Activated CD4-positive, alpha-beta T cell treated with anti-CD3 and anti-CD28 coated beads for 36 hours (primary cell): ENCODE results near the gene FAM216A. TPM values are rescaled to one million over a fixed set of nuclear protein-coding genes. Genes with fewer than 3 reads are reported as not detected.

ENCODE experiments used
- ATAC-seq: fragments of 200-7000 bp; cut with Tn5 transposase; one replicate; pipeline ENCODE4 v1.10.0; 2021; ENCODE audit warnings: mild to moderate bottlenecking, moderate library complexity
- CTCF ChIA-PET: fragments of 350-600 bp; sonication (Branson Sonifier 250); formaldehyde crosslinking; loops from one replicate; lab custom pipeline; 2021; ENCODE audit warnings: antibody characterized with exemption; lab: Charles Lee
- POLR2A ChIA-PET: fragments of 350-600 bp; sonication (Branson Sonifier 250); formaldehyde crosslinking; loops from one replicate; lab custom pipeline; 2021; ENCODE audit warnings: antibody characterized with exemption, inconsistent platforms; lab: Charles Lee
- DNase-seq: peaks from one replicate; pipeline ENCODE4 v3.0.0-alpha.2; 2020
- H3K27ac Mint-ChIP-seq: one replicate; pipeline ENCODE4 v1.8.0; 2021; ENCODE audit warnings: mixed read lengths
- H3K27me3 Mint-ChIP-seq: one replicate; pipeline ENCODE4 v1.8.0; 2021; ENCODE audit warnings: mixed read lengths
- H3K36me3 Mint-ChIP-seq: one replicate; pipeline ENCODE4 v1.8.0; 2021; ENCODE audit warnings: low read depth, mixed read lengths
- H3K4me1 Mint-ChIP-seq: one replicate; pipeline ENCODE4 v1.8.0; 2021; ENCODE audit warnings: mixed read lengths
- H3K4me3 Mint-ChIP-seq: one replicate; pipeline ENCODE4 v1.8.0; 2021; ENCODE audit warnings: mild to moderate bottlenecking, moderate library complexity, mixed read lengths
- H3K9me3 Mint-ChIP-seq: one replicate; pipeline ENCODE4 v1.8.0; 2021; ENCODE audit warnings: low read depth, mixed read lengths
- intact Hi-C, 2 experiments: fragments of 100-400 bp; cut with DNase I in 1 of 2; cut with micrococcal nuclease in 1 of 2; formaldehyde crosslinking; loops; one replicate each; pipeline versions ENCODE4 v1.14.2 to v1.15.1; 2022 to 2024; cut with DNase I, micrococcal nuclease
- total RNA-seq, 2 experiments: library from RNA; stranded (reverse); gene quantifications; one replicate each; pipeline ENCODE4 v1.2.3, GENCODE V29; 2021

Gene FAM216A
- total RNA-seq, 2 experiments from 2014 or later = 55.2 to 57.5 TPM

DNA sequence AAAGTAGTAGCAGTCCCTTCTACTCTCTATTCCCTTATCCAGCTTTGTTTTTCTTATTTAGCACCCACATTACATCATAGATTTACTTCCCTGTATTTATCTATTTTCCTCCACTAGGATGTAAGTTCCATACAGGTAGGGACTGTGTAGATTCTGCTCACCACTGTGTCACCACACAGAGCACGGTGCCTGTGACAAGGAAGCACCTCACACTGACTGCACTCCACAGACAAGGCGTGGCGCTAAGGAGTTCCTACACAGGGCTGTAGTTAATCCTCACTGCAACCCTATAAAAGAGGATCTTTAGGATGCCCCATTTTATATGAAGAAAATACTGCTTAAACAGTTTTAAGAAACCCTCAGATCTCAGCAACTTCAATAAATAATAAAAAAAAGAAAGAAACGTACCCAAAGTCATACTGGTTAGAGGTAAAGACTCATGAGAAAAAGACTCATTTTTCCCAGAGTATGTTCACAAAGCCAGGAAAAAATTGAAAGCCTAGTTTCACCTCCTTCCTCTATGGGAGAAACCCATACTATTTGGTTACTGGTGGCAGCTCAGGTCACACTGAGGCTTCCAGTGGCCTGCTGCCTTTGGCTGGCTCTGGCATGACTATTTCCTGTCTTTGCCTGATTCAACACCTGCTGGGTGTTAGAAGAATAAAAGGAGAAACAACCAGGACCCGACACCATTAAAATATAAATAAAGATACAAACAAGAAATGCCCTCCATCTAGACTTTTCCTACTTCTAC is 70.4 kb downstream of the FAM216A start:
- H3K36me3 Mint-ChIP-seq = peaks cover 57% of the 10 kb centered on the region
- peak overlapping the region; percentile 17 for H3K27ac Mint-ChIP-seq
- intact Hi-C loops = no loop called here
- no peaks in the 10 kb centered on the region for H3K27me3 Mint-ChIP-seq
- ATAC-seq (no peak), DNase-seq (no peak)
- no peaks in the 10 kb centered on the region for H3K9me3 Mint-ChIP-seq
- ChIA-PET POLR2A (no interaction called here), CTCF (interaction anchor here (0.5 to 2.5 kb wide), 7 partner anchors 11 to 527 kb away, joined by 3 to 11 read pairs (median 3); no protein-coding TSS in a partner anchor)
- no peak overlapping the region for H3K4me3 Mint-ChIP-seq
- peaks cover 33% of the 10 kb centered on the region for H3K4me1 Mint-ChIP-seq

Other genes with a start within 250 kb of the FAM216A start
- 100 to 1,000 TPM; 116 to 130 TPM for gene ATP2A2, start 187.6 kb upstream of the FAM216A start, total RNA-seq
- gene ANAPC7, start 65.1 kb upstream of the FAM216A start, total RNA-seq = 10 to 100 TPM; 52.6 to 63.6 TPM
- gene ARPC3, start 18.5 kb upstream of the FAM216A start, total RNA-seq = 100 to 1,000 TPM; 244 to 422 TPM
- gene GPN3, start 588 bp upstream of the FAM216A start, total RNA-seq = 10 to 100 TPM; 37.8 to 62.0 TPM
- 100 to 1,000 TPM in 1 of 2 experiments, 10 to 100 TPM in 1; 84.4 to 103 TPM for gene VPS29, start 33.3 kb downstream of the FAM216A start, total RNA-seq
- 1 to 10 TPM; 1.5 to 2.2 TPM for gene RAD9B, start 33.5 kb downstream of the FAM216A start, total RNA-seq
- gene PPTC7, start 114.5 kb downstream of the FAM216A start, total RNA-seq = 10 to 100 TPM; 33.4 to 36.5 TPM
- gene TCTN1, start 145.3 kb downstream of the FAM216A start, total RNA-seq = 1 to 10 TPM; 7.2 to 7.3 TPM
- gene HVCN1, start 220.3 kb downstream of the FAM216A start, total RNA-seq = 1 to 10 TPM; 4.4 to 4.7 TPM